ENCODE results near the gene GREB1L. TPM values are rescaled to one million over a fixed set of nuclear protein-coding genes. Genes with fewer than 3 reads are reported as not detected.
"Not testable (repeated sequence)": the region's sequence is repeated elsewhere in the genome, so short reads cannot be mapped to it uniquely, and the experiment has no call there.

GREB1L gene
- total RNA-seq, 1 donor: 25.0 TPM

GRCh38 chr18:21270453-21270852 lies 28.4 kb downstream of the GREB1L start:
- no peak overlapping the region for H3K4me3 ChIP-seq (ENCODE audit: low read depth, low read length)
- TF ChIP-seq, protein P1, sequence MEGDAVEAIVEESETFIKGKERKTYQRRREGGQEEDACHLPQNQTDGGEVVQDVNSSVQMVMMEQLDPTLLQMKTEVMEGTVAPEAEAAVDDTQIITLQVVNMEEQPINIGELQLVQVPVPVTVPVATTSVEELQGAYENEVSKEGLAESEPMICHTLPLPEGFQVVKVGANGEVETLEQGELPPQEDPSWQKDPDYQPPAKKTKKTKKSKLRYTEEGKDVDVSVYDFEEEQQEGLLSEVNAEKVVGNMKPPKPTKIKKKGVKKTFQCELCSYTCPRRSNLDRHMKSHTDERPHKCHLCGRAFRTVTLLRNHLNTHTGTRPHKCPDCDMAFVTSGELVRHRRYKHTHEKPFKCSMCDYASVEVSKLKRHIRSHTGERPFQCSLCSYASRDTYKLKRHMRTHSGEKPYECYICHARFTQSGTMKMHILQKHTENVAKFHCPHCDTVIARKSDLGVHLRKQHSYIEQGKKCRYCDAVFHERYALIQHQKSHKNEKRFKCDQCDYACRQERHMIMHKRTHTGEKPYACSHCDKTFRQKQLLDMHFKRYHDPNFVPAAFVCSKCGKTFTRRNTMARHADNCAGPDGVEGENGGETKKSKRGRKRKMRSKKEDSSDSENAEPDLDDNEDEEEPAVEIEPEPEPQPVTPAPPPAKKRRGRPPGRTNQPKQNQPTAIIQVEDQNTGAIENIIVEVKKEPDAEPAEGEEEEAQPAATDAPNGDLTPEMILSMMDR (IDR thresholded peaks at IDR 0.05; ENCODE audit: insufficient read depth, low read depth, low read length): no peak
- DNase-seq (ENCODE audit: low read depth): peak; percentile 33

DNA sequence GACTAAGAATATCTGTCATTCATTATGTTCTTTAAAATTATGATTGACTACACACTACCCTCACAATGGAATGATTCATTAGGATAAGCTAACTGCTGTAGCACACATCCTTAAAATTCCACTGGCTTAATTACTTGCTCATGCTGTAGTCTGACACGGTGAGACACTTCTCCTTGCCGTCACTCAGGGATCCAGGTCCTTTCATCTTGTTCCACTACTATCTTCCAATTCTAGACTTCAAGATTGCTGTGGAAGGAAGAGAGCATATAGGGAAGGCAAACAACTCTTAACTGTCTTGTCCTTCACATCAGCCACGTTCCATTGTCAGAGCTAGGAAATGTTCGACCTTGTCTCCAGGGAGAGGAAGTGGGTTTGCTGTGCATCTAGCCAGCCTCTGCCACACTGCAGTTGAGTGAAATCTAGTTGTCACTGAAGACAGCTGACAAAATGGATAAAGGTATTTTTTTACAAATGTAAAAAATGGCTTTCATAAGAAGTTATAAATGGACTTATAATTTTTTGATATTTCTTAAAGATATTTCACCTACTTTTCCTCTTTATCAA lies 30.1 kb downstream of the GREB1L start:
- no peak for DNase-seq (ENCODE audit: low read depth)
- TF ChIP-seq, protein P1 (IDR thresholded peaks at IDR 0.05; ENCODE audit: insufficient read depth, low read depth, low read length): no peak
- no peak overlapping the region for H3K4me3 ChIP-seq (ENCODE audit: low read depth, low read length)

DNA sequence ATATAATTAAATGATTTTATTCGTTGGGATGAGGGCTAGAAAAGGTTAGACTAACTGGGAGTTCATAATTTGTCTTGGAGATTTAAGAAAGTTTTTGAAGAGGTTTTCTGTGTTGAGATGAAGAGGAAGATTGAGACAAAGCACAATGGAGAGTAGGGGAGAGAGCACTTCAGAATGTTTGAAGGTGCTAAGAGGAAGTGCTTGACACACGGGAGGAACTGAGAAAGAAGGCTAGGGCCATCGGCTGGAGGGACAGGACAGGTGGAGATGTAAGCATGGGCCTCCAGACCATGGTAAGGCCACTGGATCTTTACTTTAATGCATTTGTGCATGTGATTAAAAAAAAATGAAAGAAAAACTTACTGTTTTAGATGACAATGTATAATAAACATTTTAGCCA lies 31.5 kb downstream of the GREB1L start:
- TF ChIP-seq, protein P1 (IDR thresholded peaks at IDR 0.05; ENCODE audit: insufficient read depth, low read depth, low read length): no peak
- no peak overlapping the region for H3K4me3 ChIP-seq (ENCODE audit: low read depth, low read length)
- no peak for DNase-seq (ENCODE audit: low read depth)

- DNase-seq (ENCODE audit: low read depth): no peak
- TF ChIP-seq, protein P1 (IDR thresholded peaks at IDR 0.05; ENCODE audit: insufficient read depth, low read depth, low read length): no peak
- no peak overlapping the region for H3K4me3 ChIP-seq (ENCODE audit: low read depth, low read length)
These were observed 33.6 kb downstream of the GREB1L start for GRCh38 chr18:21275645-21276044.

DNA sequence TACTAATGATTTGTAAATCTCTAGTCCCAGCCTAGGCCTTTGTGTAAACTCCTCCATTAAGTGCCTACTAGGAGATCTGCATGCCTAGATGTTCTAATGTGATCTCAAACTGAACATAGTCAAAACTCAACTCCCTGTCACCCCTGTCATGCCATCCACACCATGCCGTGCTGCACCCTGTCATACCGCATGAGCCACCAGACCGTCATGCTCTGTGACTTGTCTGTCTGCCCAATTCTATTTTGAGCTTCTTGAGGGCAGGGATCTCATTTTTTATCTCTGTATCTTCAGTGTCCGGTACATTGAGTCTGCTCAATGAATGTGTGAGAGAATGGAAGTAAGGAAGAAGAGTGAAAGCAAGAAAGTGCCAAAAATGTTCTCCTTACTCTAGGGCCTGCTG lies 35.5 kb downstream of the GREB1L start:
- TF ChIP-seq, protein P1 (IDR thresholded peaks at IDR 0.05; ENCODE audit: insufficient read depth, low read depth, low read length): no peak
- DNase-seq (ENCODE audit: low read depth): no peak
- no peak overlapping the region for H3K4me3 ChIP-seq (ENCODE audit: low read depth, low read length)

DNA sequence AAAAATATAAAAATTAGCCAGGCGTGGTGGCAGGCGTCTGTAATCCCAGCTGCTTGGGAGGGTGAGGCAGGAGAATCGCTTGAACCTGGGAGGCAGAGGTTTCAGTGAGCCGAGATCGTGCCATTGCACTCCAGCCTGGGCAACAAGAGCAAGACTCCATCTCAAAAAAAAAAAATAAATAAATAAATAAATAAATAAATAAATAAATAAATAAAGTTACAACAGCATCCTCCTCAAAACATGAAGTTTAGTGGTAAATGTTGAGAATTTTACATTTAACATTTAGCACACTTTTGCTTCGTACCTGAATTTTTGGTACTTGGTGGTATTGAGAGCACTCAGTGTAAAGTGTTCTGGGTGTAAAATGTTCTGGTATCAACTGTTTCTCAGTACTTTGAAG lies 36.2 kb downstream of the GREB1L start:
- not testable (repeated sequence) for DNase-seq (ENCODE audit: low read depth); H3K4me3 ChIP-seq (ENCODE audit: low read depth, low read length)

GRCh38 chr18:21281603-21282002 lies 39.6 kb downstream of the GREB1L start:
- no peak for DNase-seq (ENCODE audit: low read depth)
- TF ChIP-seq, protein P1 (IDR thresholded peaks at IDR 0.05; ENCODE audit: insufficient read depth, low read depth, low read length): no peak
- H3K4me3 ChIP-seq (ENCODE audit: low read depth, low read length): no peak overlapping the region
